GM19035 (cell line): ENCODE results near the gene ZBTB42.

Source experiments
- ATAC-seq: cut with Tn5 transposase; IDR thresholded peaks from one replicate; pipeline ENCODE4 v1.9.1; 2021; ENCODE audit not compliant: unreplicated experiment

Gene ZBTB42

DNA sequence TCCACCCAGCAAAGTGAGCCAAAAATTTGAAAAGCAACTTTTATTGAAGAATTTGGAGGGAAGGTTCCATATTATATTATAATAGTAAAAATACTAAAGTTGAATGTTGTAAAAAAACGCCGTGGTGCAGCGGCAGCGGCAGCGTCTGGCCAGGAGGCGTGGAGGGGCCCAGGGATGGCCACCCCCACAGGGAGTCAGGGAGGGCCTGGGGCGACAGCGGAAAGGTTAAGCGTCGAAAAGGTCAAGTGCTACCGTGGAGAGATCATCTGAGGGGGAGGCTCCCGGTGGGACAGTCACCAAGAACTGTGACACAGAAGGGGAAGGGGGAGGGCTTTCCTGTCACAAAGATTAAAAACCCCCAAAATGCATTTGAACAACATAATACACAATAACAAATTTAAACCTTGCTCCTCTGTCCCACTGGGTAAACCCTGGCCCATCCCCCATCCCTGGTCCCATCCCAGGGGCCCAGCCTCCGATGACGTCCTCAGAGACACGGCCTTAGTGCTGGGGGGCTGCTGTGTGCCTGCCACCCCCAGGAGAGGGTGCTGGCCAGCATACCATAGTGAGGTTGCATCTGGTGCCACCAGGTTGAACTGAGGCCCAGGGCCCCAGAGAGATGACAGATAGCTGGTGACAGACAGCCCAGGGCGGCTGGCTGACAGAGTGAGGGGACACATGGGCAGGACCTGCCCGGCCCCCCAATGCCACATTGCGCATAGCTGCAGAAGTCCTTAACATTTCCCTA is 31.4 kb upstream of the ZBTB42 start:
- ATAC-seq, result no peak

- ATAC-seq, result no peak
Observed at GRCh38 chr14:104770072-104770579, 30.8 kb upstream of the ZBTB42 start.

DNA sequence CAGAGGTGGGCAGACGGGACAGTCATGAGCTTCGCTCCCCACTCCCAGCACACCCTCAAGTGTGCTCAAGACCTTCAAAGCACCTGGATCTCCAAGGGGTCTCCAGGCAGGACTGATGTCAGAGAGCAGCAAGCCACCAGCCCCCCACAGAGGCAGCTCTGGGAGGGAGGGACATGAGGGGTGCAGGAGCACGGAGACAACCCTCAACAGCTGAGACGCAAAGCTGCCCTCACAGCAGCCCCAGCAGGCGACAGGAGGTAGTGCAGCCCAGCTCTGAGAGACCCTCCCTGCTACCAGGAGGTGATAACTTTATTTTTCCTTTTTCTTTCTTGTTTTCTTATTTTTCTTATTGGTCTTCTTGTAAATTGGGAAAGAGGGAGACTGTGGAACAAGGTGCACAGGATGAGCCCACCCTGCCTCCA is 30.0 kb upstream of the ZBTB42 start:
- no peak for ATAC-seq

- no peak for ATAC-seq
Observed at GRCh38 chr14:104771374-104771773, 29.5 kb upstream of the ZBTB42 start.

- no peak for ATAC-seq
Observed at GRCh38 chr14:104771918-104772706, 28.8 kb upstream of the ZBTB42 start.

- ATAC-seq, result no peak
Observed at GRCh38 chr14:104772707-104773504, 28.0 kb upstream of the ZBTB42 start.

DNA sequence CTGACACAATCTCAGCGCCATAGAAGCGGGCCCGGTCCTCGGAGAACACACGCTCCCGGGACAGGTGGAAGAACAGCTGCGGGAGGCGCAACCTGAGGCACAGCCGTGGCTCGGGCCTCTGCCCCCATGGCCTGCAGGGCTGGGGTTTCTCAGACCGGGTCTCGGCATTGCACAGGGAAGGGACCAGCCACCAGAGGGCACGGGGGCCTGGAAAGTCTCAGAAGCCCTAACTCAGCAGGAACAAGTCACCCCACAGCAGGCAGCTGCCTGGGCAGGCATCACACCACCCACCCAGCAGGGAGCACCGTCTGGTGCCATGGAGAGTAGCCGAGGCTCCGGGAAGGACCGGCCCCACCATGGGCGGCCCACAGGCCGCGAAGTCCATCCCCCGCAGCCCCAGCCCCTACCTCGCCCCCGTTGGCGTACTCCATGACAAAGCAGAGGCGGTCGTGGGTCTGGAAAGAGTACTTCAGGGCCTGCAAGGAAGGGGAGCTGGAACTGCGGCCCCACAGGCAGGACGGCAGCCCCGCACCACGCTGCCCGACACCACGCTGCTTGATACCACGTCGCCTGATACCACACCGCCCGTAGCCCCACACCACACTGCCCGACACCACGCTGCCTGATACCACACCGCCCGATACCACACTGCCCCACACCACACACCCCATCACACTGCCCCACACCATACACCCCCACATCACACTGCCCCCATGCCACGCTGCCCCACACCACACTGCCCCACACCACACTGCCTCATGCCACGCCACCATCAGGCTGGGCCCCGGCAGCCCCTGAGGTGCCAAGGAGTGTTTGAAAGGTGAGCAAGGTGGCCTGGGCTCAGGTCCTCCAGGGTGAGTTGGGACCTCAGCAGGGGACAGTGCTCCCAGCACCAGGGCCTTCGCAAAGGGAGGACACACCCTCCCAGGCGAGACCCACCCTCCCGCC is 27.1 kb upstream of the ZBTB42 start:
- no peak for ATAC-seq

- no peak for ATAC-seq
Observed at GRCh38 chr14:104774453-104775072, 26.3 kb upstream of the ZBTB42 start.

DNA sequence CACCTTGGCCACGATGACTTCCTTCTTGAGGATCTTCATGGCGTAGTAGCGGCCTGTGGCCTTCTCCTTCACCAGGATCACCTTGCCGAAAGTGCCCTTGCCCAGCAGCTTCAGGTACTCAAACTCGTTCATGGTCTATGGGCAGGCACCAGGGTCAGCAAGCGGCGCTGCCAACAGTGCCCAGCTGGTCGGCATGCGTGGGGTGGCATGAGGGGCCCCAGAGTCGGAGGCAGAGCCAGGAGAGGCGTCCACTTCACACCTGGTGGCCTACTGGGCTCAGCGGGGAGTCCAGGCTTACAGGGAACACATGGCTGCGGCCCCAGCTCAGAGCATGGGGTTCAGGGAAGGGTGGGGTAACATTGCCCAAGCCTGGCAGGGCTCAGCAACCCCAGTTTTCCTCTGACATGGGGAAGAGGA is 25.8 kb upstream of the ZBTB42 start:
- no peak for ATAC-seq

DNA sequence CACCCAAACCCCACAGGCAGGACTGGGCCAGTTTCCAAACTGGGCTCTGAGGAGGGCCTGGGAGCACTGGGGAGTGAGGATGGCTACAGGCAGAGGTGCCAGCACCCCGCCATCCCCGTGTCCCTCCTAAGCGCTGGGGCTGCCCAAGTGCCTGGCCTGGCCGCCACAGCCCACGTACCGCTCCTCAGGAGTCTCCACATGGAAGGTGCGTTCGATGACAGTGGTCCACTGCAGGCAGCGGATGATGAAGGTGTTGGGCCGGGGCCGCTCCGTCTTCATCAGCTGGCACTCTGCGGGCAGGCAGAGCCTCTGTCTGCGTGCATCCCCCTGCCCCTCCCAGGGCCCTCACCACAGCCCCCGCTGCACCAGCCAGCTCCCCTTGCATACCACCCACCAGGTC is 24.4 kb upstream of the ZBTB42 start:
- no peak for ATAC-seq

DNA sequence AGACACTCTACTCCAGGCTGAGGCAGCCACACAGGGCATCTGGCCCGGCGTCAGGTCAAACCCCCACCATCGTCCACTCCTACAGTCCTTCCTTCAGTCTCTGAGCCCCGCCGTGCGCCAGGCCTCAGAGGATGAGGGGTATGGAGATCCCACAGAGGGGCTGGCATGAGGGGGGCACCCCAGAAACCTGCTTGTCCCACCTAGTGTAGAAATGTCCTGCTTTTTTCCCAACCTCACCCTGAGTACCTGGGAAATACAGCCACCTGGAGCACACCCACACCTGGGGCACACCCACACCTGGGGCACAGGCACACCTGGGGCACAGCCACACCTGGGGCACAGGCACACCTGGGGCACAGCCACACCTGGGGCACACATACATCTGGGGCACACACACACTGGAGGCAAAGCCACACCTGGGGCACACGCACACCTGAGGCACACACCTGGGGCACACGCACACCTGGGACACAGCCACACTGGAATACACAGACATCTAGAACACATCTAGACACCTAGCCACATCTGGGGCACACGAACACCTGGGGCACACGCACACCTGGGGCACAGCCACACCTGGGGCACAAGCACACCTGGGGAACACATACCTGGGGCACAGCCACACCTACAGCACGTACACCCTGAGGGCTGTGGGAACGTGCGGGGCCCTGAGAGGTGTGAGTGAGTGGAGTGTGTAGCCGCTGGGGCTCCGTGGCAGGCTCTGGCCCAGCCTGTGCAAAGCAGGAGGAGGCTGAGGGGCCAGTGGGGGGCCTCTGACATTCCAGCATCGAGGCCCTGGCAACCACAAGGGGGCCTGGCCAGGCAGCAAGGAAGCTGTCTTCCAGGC is 23.7 kb upstream of the ZBTB42 start:
- no peak for ATAC-seq

DNA sequence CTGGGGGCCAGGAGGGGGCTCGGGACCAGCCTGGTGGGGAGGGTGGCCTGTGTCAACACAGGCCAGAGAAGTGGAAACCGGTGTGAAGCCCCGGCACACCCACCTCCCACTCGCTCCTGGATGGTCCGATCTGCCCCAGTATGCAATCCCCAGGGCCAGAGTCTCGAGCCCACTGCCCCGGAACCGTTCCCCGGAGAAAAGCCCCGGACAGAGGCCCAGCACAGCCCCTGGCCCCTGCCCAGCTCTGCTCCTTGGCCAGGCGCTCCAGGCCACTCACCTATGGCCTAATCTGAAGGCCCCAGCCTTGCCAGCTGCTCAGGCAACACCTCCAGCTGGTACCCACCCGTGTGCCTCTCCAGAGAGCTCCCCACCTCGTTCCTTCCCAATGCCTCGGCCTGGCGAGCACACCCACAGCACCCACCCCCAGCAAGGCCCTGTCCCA is 23.1 kb upstream of the ZBTB42 start:
- no peak for ATAC-seq

GRCh38 chr14:104778694-104779331 is 22.1 kb upstream of the ZBTB42 start:
- ATAC-seq, result no peak

DNA sequence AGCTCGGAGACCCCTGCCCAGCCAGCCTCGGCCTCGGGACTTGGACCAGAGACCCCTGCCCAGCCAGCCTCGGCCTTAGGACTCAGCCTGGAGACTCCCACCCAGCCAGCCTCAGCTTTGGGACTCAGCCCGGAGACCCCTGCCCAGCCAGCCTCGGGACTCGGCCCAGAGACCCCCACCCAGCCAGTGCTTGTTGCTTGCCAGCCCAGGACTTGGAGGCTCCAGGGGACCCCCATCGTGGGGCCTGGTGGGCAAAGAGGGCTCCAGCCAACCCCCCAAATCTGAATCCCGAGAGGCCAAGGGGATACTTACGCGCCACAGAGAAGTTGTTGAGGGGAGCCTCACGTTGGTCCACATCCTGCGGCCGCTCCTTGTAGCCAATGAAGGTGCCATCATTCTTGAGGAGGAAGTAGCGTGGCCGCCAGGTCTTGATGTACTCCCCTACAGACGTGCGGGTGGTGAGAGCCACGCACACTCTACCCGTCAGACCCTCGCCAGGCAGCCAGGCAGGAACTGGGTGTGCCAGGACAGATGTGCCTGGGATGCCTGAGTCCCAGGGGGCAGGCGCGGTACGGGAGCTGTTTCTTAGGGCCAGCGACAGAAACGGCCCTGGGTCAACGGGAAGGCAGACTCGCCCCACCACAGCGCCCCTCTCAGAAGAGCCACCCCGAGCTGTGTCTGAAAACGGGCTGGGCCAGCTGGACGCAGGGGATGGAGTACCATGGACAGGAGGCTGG is 21.0 kb upstream of the ZBTB42 start:
- ATAC-seq, result no peak

GRCh38 chr14:104780513-104781030 is 20.3 kb upstream of the ZBTB42 start:
- no peak for ATAC-seq

DNA sequence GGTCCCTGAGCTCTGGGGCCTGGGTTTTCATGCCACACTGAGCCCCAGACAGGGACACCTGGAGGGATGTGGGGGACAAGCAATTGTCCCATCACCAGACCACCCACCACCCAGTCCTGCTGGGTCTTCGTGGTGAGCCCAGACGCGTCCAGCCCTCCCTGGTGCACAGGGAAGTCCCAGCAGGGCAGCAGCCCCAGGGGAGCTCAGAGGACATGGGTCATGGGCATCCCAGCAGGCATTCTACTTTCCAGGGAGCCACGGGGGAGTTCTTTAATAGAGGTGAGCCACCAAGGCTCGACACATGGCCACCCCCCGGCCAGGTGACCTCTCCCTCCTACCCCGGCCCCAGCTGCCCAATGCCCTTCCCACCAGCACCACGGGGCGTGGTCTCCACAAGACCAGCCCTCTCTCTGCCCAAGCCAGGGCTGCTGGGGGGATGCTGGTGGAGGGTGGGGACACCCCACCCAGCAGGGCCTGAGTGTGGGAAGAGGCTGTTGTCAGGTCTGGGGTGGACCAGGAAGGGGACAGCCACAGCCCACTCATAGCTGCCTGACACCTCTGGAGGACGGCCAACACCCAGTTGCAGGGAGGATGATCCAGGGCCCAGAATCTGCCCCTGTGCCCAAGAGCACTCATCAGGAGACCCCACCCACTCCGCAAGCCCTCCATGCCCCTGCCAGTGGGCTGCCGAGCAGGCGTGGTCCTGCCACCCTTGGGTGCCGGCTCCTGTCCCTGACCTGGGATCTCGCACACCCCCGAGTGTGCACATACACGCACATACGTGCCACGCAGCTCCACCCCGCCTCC is 19.4 kb upstream of the ZBTB42 start:
- no peak for ATAC-seq
